ENCODE results near the gene TMEM270. TPM values are rescaled to one million over a fixed set of nuclear protein-coding genes. Genes with fewer than 3 reads are reported as not detected.

Gene TMEM270
- total and polyA plus RNA-seq, 10 of the 15 experiments (the other 5 are each of a cell fraction or from before 2014, with no cell fraction given), result not detected

DNA sequence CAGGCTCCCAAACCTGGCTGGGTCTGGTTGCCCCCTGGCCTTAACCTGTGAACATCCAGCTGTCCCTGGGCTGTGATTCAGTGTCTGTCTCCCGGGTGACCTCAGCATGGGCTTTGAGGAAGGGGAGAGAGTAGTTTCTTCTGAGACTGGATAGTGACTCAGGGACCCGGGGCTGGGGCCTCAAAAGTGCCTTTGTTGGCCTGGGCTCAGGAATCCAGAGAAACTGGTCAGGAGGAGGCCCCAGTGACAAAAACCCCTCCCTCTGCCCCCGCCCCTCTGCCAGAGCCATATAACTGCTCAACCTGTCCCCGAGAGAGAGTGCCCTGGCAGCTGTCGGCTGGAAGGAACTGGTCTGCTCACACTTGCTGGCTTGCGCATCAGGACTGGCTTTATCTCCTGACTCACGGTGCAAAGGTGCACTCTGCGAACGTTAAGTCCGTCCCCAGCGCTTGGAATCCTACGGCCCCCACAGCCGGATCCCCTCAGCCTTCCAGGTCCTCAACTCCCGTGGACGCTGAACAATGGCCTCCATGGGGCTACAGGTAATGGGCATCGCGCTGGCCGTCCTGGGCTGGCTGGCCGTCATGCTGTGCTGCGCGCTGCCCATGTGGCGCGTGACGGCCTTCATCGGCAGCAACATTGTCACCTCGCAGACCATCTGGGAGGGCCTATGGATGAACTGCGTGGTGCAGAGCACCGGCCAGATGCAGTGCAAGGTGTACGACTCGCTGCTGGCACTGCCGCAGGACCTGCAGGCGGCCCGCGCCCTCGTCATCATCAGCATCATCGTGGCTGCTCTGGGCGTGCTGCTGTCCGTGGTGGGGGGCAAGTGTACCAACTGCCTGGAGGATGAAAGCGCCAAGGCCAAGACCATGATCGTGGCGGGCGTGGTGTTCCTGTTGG, 30.0 kb upstream of the TMEM270 start, which contains the start of gene CLDN4:
Gene CLDN4, plus strand, starts transcription at position 316 of the 903 bp plus-strand sequence. Its CDS starts 206 bp downstream, at position 522.
- ATAC-seq (no peak), FAIRE-seq (no peak), DNase-seq (ENCODE audit: low read depth, low spot score) (no peak)
- no TSS peak for BruUV-seq (replicated peaks)
- Histone ChIP-seq H3K27ac (ENCODE audit: control insufficient read depth, insufficient read depth) (no peak within 1 kb of the TSS), H2AFZ (ENCODE audit: control insufficient read depth, low read depth, low read length) (no peak within 1 kb of the TSS), H3K4me2 (ENCODE audit: control insufficient read depth, insufficient read depth) (no peak within 1 kb of the TSS), H3K9me3 (replicated peaks; ENCODE audit: control insufficient read depth, insufficient read depth, low read length) (no peaks in the 10 kb centered on the region), H3K9ac (ENCODE audit: control insufficient read depth, insufficient read depth, low read length) (no peak within 1 kb of the TSS), H3K4me1 (ENCODE audit: control insufficient read depth, insufficient read depth, low read length) (peaks cover 12% of the 10 kb centered on the region), H3K79me2 (ENCODE audit: control insufficient read depth, insufficient read depth, low read length) (no peaks in the 10 kb centered on the region), H3K36me3 (ENCODE audit: control insufficient read depth in 2 of 2, insufficient read depth in 2 of 2, low read length in 1 of 2) (no peaks in the 10 kb centered on the region), H4K20me1 (ENCODE audit: control insufficient read depth, insufficient read depth) (no peaks in the 10 kb centered on the region), H3K4me3 (no peak within 1 kb of the TSS), H3K27me3 (replicated peaks in 1 of 2; ENCODE audit: control insufficient read depth in 2 of 2, insufficient read depth in 2 of 2, low read length in 1 of 2) (no peaks in the 10 kb centered on the region; a peak in 1 of 4 replicates)
- ChIA-PET SMC1A (ENCODE audit: uncharacterized antibody, unreplicated experiment) (no interaction called here), POLR2A (no interaction called here), RAD21 (ENCODE audit: unreplicated experiment) (no interaction called here), CTCF (no interaction called here)
- TF ChIP-seq RFX5 (IDR thresholded peaks at IDR 0.05; ENCODE audit: low read depth, low read length) (no peak), TCF12 (IDR thresholded peaks at IDR 0.05; ENCODE audit: low read depth, low read length) (peak; percentile 47; the same call in 1 of the 2 replicates), EZH2 (IDR thresholded peaks at IDR 0.05; ENCODE audit: borderline replicate concordance, control insufficient read depth, low read depth, low read length) (no peak), SPI1 (IDR thresholded peaks at IDR 0.05; ENCODE audit: borderline replicate concordance, insufficient read depth, low read depth, low read length) (no peak), ZBTB4 (CRISPR knock-in tag; IDR thresholded peaks at IDR 0.05) (no peak), POLR2AphosphoS5 (IDR thresholded peaks at IDR 0.05; ENCODE audit: low read length) (no peak), SUZ12 (IDR thresholded peaks at IDR 0.05; ENCODE audit: unreplicated experiment) (no peak)
- intact Hi-C loops (cut with micrococcal nuclease; ENCODE audit: unreplicated experiment), result no loop called here
- in situ Hi-C loops (cut with MboI), result no loop called here
- 72% methylated on average over 42 of the region's 42 CpGs for WGBS (ENCODE audit: insufficient coverage, insufficient replicate concordance, low lambda C conversion rate, missing lambda C conversion rate)
